OCI-LY1 (cell line): ENCODE measurements around the gene SLC39A11.

Experiments used
- H2AFZ ChIP-seq: fragments of 200-600 bp; sonication (generic), shearing (Covaris generic); 2 replicates; pipeline ENCODE4 v1.6.0; 2014; ENCODE audit warnings: antibody characterized with exemption, mild to moderate bottlenecking, low read length
- H3F3A ChIP-seq: fragments of 200-600 bp; sonication (generic), shearing (Covaris generic); 2 replicates; pipeline ENCODE4 v1.6.0; 2014; ENCODE audit warnings: mild to moderate bottlenecking, antibody characterized with exemption, low read length, moderate library complexity; ENCODE audit not compliant: insufficient read depth
- H3K27ac ChIP-seq: fragments of 200-600 bp; sonication (generic); 2 replicates; pipeline ENCODE4 v1.5.1; 2014; ENCODE audit warnings: low read length, mixed run types, mild to moderate bottlenecking, low read depth; ENCODE audit not compliant: poor library complexity, severe bottlenecking
- H3K27me3 ChIP-seq: fragments of 200-600 bp; sonication (generic); 2 replicates; pipeline ENCODE4 v1.6.0; 2014; ENCODE audit warnings: antibody characterized with exemption, mild to moderate bottlenecking, low read length, moderate library complexity; ENCODE audit not compliant: insufficient read depth
- H3K36me3 ChIP-seq: fragments of 200-600 bp; sonication (generic); 2 replicates; pipeline ENCODE4 v1.6.1; 2014; ENCODE audit warnings: mild to moderate bottlenecking, antibody characterized with exemption, low read length, moderate library complexity, mixed read lengths; ENCODE audit not compliant: insufficient read depth
- H3K4me1 ChIP-seq: fragments of 200-600 bp; sonication (generic); 2 replicates; pipeline ENCODE4 v1.5.1; 2014; ENCODE audit warnings: mild to moderate bottlenecking, low read length, moderate library complexity; ENCODE audit not compliant: insufficient read depth, severe bottlenecking
- H3K4me2 ChIP-seq: fragments of 200-600 bp; sonication (generic), shearing (Covaris generic); 2 replicates; pipeline ENCODE4 v1.6.1; 2014; ENCODE audit warnings: low read length
- H3K4me3 ChIP-seq: fragments of 200-600 bp; sonication (generic); 2 replicates; pipeline ENCODE4 v1.5.1; 2014; ENCODE audit warnings: low read length, low read depth, mild to moderate bottlenecking, mixed read lengths; ENCODE audit not compliant: poor library complexity, severe bottlenecking
- H3K79me2 ChIP-seq: fragments of 200-600 bp; shearing (Covaris generic); 2 replicates; pipeline ENCODE4 v1.6.1; 2016; ENCODE audit warnings: mixed run types, low read length, mixed read lengths; ENCODE audit not compliant: insufficient read depth
- H3K9ac ChIP-seq: fragments of 200-600 bp; sonication (generic), shearing (Covaris generic); 2 replicates; pipeline ENCODE4 v1.6.1; 2014; ENCODE audit warnings: mild to moderate bottlenecking, low read length, mixed read lengths
- H3K9me2 ChIP-seq: fragments of 200-600 bp; sonication (generic), shearing (Covaris generic); 2 replicates; pipeline ENCODE4 v1.6.1; 2014; ENCODE audit warnings: low read depth, mild to moderate bottlenecking, low read length, mixed read lengths
- H3K9me3 ChIP-seq: fragments of 200-600 bp; shearing (Covaris generic); 2 replicates; pipeline ENCODE4 v1.6.1; 2014; ENCODE audit warnings: low read length, mixed read lengths
- H4K20me1 ChIP-seq: fragments of 200-600 bp; sonication (generic), shearing (Covaris generic); 2 replicates; pipeline ENCODE4 v1.6.0; 2016; ENCODE audit warnings: mild to moderate bottlenecking, low read length; ENCODE audit not compliant: insufficient read depth
- EZH2 ChIP-seq: fragments of 200-600 bp; sonication (generic), shearing (Covaris generic); IDR thresholded peaks from 2 replicates; pipeline ENCODE4 v1.8.0; 2017; ENCODE audit warnings: borderline replicate concordance, mixed run types, mild to moderate bottlenecking, antibody characterized with exemption, low read length, moderate library complexity, mixed read lengths
- TF ChIP-seq, protein P1 (sequence below): fragments of 200-600 bp; sonication (generic), shearing (Covaris generic); IDR thresholded peaks from 2 replicates; pipeline ENCODE4 v1.5.1; 2017; ENCODE audit warnings: mild to moderate bottlenecking, antibody characterized with exemption, low read length, moderate library complexity, mixed read lengths

SLC39A11 gene

DNA sequence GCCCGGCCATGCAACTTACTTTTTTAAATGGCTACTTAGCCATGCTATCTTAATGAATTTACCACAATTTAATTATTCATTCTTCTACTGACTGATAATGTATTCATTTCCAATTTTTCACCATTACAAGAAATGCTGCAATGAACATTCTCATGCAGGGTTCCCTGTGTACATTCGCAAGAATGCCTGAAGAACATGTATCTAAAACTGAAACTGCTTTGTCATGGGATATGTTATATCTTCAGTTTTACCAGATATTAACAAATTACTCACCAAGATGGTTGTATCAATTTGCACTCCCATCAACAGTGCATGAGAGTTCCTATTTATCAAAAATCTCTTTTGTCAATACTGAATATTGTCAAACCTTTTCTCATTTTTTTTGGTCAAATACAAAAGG lies 100.8 kb downstream of the SLC39A11 start:
- H3K9me2 ChIP-seq: no peaks in the 10 kb centered on the region
- H3K9me3 ChIP-seq: no peaks in the 10 kb centered on the region
- H3K27me3 ChIP-seq: no peaks in the 10 kb centered on the region
- no peaks in the 10 kb centered on the region for H3K4me1 ChIP-seq
- H3K27ac ChIP-seq: no peak overlapping the region
- no peaks in the 10 kb centered on the region for H3K79me2 ChIP-seq
- H3K9ac ChIP-seq: no peak overlapping the region
- H4K20me1 ChIP-seq: no peaks in the 10 kb centered on the region
- no peak overlapping the region for H3K4me3 ChIP-seq
- no peak overlapping the region for H3K4me2 ChIP-seq
- H3F3A ChIP-seq: no peaks in the 10 kb centered on the region
- TF ChIP-seq, protein P1, sequence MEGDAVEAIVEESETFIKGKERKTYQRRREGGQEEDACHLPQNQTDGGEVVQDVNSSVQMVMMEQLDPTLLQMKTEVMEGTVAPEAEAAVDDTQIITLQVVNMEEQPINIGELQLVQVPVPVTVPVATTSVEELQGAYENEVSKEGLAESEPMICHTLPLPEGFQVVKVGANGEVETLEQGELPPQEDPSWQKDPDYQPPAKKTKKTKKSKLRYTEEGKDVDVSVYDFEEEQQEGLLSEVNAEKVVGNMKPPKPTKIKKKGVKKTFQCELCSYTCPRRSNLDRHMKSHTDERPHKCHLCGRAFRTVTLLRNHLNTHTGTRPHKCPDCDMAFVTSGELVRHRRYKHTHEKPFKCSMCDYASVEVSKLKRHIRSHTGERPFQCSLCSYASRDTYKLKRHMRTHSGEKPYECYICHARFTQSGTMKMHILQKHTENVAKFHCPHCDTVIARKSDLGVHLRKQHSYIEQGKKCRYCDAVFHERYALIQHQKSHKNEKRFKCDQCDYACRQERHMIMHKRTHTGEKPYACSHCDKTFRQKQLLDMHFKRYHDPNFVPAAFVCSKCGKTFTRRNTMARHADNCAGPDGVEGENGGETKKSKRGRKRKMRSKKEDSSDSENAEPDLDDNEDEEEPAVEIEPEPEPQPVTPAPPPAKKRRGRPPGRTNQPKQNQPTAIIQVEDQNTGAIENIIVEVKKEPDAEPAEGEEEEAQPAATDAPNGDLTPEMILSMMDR: no peak
- TF ChIP-seq EZH2: no peak
- no peak overlapping the region for H2AFZ ChIP-seq
- no peaks in the 10 kb centered on the region for H3K36me3 ChIP-seq

DNA sequence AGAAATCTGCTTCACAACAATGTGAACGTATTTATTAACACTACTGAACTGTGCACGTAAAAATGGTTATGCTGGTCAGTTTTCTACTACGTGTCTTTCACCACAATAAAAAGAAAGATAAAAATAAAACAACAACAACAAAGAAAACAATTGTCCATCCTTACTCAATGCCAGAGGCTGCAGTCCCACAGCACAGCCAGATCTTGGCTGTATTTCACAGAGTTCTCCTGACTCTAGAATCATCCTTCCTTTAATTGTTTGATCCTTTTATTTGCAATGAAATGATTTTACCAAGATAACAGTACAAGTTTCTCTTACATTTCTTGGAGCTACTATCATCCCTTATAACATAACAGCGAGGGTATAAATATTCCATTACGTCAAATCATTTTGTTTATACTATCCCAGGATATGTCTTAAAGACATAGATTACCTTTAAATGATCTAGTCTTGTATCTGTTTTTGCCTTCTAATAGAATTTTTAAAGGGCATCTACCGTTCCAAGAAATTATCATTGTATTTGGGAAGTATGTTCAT lies 103.3 kb downstream of the SLC39A11 start:
- Histone ChIP-seq H3K4me1 (no peaks in the 10 kb centered on the region), H3K27me3 (no peaks in the 10 kb centered on the region), H3K79me2 (no peaks in the 10 kb centered on the region), H3F3A (no peaks in the 10 kb centered on the region), H3K4me3 (no peak overlapping the region), H3K9me2 (no peaks in the 10 kb centered on the region), H3K4me2 (no peak overlapping the region), H3K9ac (no peak overlapping the region), H3K9me3 (no peaks in the 10 kb centered on the region), H3K36me3 (no peaks in the 10 kb centered on the region), H3K27ac (no peak overlapping the region), H4K20me1 (no peaks in the 10 kb centered on the region), H2AFZ (no peak overlapping the region)
- TF ChIP-seq, protein P1: no peak
- TF ChIP-seq EZH2: no peak

DNA sequence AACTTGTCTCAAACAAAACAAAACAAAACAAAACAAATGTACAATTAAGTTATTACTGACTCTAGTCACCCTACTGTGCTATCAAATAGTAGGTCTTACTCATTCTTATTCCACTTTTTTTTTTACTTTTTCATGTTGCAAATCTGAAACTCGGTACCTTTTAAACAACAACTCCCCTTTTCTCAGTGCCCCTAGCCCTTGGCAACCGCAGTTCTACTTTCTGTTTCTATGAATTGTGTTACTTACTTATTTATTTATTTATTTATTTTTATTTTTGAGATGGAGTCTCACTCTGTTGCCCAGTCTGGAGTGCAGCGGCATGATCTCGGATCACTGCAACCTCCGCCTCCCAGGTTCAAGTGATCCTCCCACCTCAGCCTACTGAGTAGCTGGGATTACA lies 104.0 kb downstream of the SLC39A11 start:
- H3K9me2 ChIP-seq: no peaks in the 10 kb centered on the region
- no peak overlapping the region for H3K9ac ChIP-seq
- H3K4me3 ChIP-seq: no peak overlapping the region
- H3F3A ChIP-seq: no peaks in the 10 kb centered on the region
- no peaks in the 10 kb centered on the region for H3K79me2 ChIP-seq
- H3K36me3 ChIP-seq: no peaks in the 10 kb centered on the region
- H3K4me1 ChIP-seq: no peaks in the 10 kb centered on the region
- TF ChIP-seq, protein P1: no peak
- no peak overlapping the region for H2AFZ ChIP-seq
- H3K27ac ChIP-seq: no peak overlapping the region
- no peak overlapping the region for H3K4me2 ChIP-seq
- no peaks in the 10 kb centered on the region for H4K20me1 ChIP-seq
- no peaks in the 10 kb centered on the region for H3K27me3 ChIP-seq
- no peaks in the 10 kb centered on the region for H3K9me3 ChIP-seq
